Psoas muscle (tissue), 8 donors: ENCODE data around the gene GLTP. TPM values are rescaled to one million over a fixed set of nuclear protein-coding genes. Genes with fewer than 3 reads are reported as not detected.

ENCODE experiments used
- ATAC-seq, 4 donors: fragments of 200-7000 bp; cut with Tn5 transposase; one replicate each; pipeline ENCODE4 v1.9.1; 2020; ENCODE audit warnings: moderate library complexity in 3 of 4, mild to moderate bottlenecking in 2 of 4
- DNase-seq, 2 donors: peaks; one replicate each; pipeline ENCODE4 v3.0.0-alpha.2; 2020
- H3K27ac ChIP-seq: fragments of 200-600 bp; one replicate; pipeline ENCODE4 v1.8.0; 2022
- H3K27me3 ChIP-seq, 3 donors: fragments of 200-600 bp in 1 of 3; one replicate each; pipeline versions ENCODE4 v1.6.1 to v1.8.0; 2013 to 2022; ENCODE audit warnings: low read length in 2 of 3, mild to moderate bottlenecking in 2 of 3, moderate library complexity in 1 of 3; ENCODE audit not compliant: insufficient read depth in 3 of 3
- H3K36me3 ChIP-seq, 2 donors: fragments of 200-600 bp in 1 of 2; one replicate each; pipeline versions ENCODE4 v1.6.1 to v1.8.0; 2013 to 2022; ENCODE audit warnings: low read depth in 1 of 2, mild to moderate bottlenecking in 1 of 2, moderate library complexity in 1 of 2; ENCODE audit not compliant: insufficient read depth in 1 of 2
- H3K4me1 ChIP-seq: fragments of 200-600 bp; one replicate; pipeline ENCODE4 v1.8.0; 2022
- H3K4me3 ChIP-seq: fragments of 200-600 bp; one replicate; pipeline ENCODE4 v1.8.0; 2022; ENCODE audit warnings: mild to moderate bottlenecking
- H3K9me3 ChIP-seq: fragments of 200-600 bp; one replicate; pipeline ENCODE4 v1.8.0; 2022
- CTCF ChIP-seq: fragments of 200-600 bp; IDR thresholded peaks from one replicate; pipeline ENCODE4 v1.8.0; 2022; ENCODE audit warnings: antibody characterized with exemption
- WGBS, 3 donors: extraction: QIAGEN DNeasy Blood & Tissue Kit; methylation state at CpG; one replicate each; pipeline versions ENCODE4 v1.1.6 to v1.1.7; 2013; 5-methylcytosine and 5-hydroxymethylcytosine counted together
- intact Hi-C, 2 donors: fragments of 100-400 bp; cut with DNase I; formaldehyde crosslinking; loops; one replicate each; pipeline versions ENCODE4 v1.11.0 to v1.14.2; 2022
- polyA plus RNA-seq, 3 donors: library from polyadenylated mRNA; stranded (reverse); fragments of 200-250 nt; gene quantifications; one replicate each; pipeline ENCODE4 v1.2.3, GENCODE V29; 2013
- total RNA-seq, 4 donors: library from RNA; stranded (reverse); fragmentation: NEBNext Ultra II Directional in 2 of 4; extraction: Animal tissue kit (Norgen Biotek cat#: 25700) in 2 of 4; gene quantifications; one replicate each; pipeline versions ENCODE4 v1.2.1 to v1.2.4, GENCODE V29; 2021 to 2023
- donor health status: healthy with polysubstance abuse.
- donor health status: DM: no; HTN: no; CAD: no; lungs with moderate emphysema.
- donor health status: Bipolar disorder and iron deficiency.
- donor health status: healthy.
- donor health status: DM: yes; HTN: yes; CAD: no.
- donor health status: DM: no; HTN: no; CAD: no.
- donor health status: DM: no; HTN: no; CAD: no.
- donor health status: DM: yes; HTN: yes; CAD: no.

Gene GLTP
- total and polyA plus RNA-seq, 7 donors = 12.1 to 23.3 (median 16.9) TPM

GRCh38 chr12:109923038-109923437, 42.7 kb upstream of the GLTP start:
- WGBS, 3 donors = 90 to 95% (median 91%) methylated on average over 5 of the region's 5 CpGs
- ATAC-seq = no peak
- intact Hi-C loops = no loop called here
- H3K9me3 ChIP-seq = no peaks in the 10 kb centered on the region
- no peak for TF ChIP-seq CTCF
- no peak for DNase-seq
- peaks cover 3 to 56% of the 10 kb centered on the region in 2 donors for H3K36me3 ChIP-seq
- H3K27me3 ChIP-seq = no peaks in the 10 kb centered on the region
- H3K4me3 ChIP-seq = no peak overlapping the region
- H3K4me1 ChIP-seq = peaks cover 4% of the 10 kb centered on the region
- H3K27ac ChIP-seq = no peak overlapping the region

- Histone ChIP-seq H3K27me3 (no peaks in the 10 kb centered on the region), H3K4me3 (no peak overlapping the region), H3K9me3 (no peaks in the 10 kb centered on the region), H3K4me1 (no peaks in the 10 kb centered on the region), H3K36me3 (peaks cover 3 to 57% of the 10 kb centered on the region in 2 donors), H3K27ac (no peak overlapping the region)
- intact Hi-C loops = no loop called here
- no peak for DNase-seq
- no peak for TF ChIP-seq CTCF
- ATAC-seq = no peak
- 74 to 85% (median 79%) methylated on average over 4 of the region's 4 CpGs for WGBS, 3 donors
These were observed 41.6 kb upstream of the GLTP start for GRCh38 chr12:109921982-109922381.

- Histone ChIP-seq H3K9me3 (no peaks in the 10 kb centered on the region), H3K27me3 (no peaks in the 10 kb centered on the region), H3K4me1 (no peaks in the 10 kb centered on the region), H3K4me3 (no peak overlapping the region), H3K36me3 (peaks cover 0 to 66% of the 10 kb centered on the region in 2 donors), H3K27ac (no peak overlapping the region)
- TF ChIP-seq CTCF = no peak
- intact Hi-C loops = no loop called here
- ATAC-seq = no peak
- WGBS, 3 donors = 76 to 87% (median 77%) methylated on average over 10 to 11 of the region's 11 CpGs
- DNase-seq = no peak
These were observed 40.0 kb upstream of the GLTP start for GRCh38 chr12:109920261-109920780.

- intact Hi-C loops = no loop called here
- Histone ChIP-seq H3K4me1 (no peaks in the 10 kb centered on the region), H3K9me3 (no peaks in the 10 kb centered on the region), H3K36me3 (peaks cover 0 to 75% of the 10 kb centered on the region in 2 donors), H3K27ac (no peak overlapping the region), H3K4me3 (no peak overlapping the region), H3K27me3 (no peaks in the 10 kb centered on the region)
- ATAC-seq (no peak), DNase-seq (no peak)
- no peak for TF ChIP-seq CTCF
- WGBS, 3 donors = 59 to 64% (median 61%) methylated on average over 10 of the region's 10 CpGs
These were observed 39.1 kb upstream of the GLTP start for GRCh38 chr12:109919456-109919855.

- TF ChIP-seq CTCF = no peak
- Histone ChIP-seq H3K4me1 (no peaks in the 10 kb centered on the region), H3K27me3 (no peaks in the 10 kb centered on the region), H3K9me3 (no peaks in the 10 kb centered on the region), H3K4me3 (no peak overlapping the region), H3K27ac (no peak overlapping the region), H3K36me3 (peaks cover 0 to 100% of the 10 kb centered on the region in 2 donors)
- no peak for ATAC-seq
- intact Hi-C loops = no loop called here
- DNase-seq = no peak
- WGBS, 3 donors = 67 to 91% (median 76%) methylated on average over 4 of the region's 4 CpGs
These were observed 35.7 kb upstream of the GLTP start for GRCh38 chr12:109916045-109916444.
